ENCODE data around the gene NAPA.

The NAPA gene

DNA sequence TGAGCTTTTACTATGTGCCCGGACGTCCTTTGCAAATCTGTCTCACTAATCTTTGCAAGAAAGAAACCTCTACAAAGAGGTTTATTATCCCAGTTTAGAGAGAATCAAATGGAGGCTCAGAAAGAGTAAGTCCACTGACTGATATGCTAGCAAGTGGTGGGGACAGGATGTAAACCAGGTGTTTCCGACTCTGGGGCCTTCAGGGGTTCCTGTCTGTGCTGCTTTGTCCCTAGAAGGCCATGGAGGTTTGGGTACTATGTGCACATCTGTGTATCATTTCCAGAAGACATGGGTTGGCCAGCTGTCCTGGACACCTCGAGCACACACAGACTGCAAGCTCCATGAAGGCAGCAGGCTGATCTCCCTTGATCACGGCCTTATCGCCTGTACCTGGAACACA, 29.7 kb downstream of the NAPA start:
- no peak for DNase-seq

DNA sequence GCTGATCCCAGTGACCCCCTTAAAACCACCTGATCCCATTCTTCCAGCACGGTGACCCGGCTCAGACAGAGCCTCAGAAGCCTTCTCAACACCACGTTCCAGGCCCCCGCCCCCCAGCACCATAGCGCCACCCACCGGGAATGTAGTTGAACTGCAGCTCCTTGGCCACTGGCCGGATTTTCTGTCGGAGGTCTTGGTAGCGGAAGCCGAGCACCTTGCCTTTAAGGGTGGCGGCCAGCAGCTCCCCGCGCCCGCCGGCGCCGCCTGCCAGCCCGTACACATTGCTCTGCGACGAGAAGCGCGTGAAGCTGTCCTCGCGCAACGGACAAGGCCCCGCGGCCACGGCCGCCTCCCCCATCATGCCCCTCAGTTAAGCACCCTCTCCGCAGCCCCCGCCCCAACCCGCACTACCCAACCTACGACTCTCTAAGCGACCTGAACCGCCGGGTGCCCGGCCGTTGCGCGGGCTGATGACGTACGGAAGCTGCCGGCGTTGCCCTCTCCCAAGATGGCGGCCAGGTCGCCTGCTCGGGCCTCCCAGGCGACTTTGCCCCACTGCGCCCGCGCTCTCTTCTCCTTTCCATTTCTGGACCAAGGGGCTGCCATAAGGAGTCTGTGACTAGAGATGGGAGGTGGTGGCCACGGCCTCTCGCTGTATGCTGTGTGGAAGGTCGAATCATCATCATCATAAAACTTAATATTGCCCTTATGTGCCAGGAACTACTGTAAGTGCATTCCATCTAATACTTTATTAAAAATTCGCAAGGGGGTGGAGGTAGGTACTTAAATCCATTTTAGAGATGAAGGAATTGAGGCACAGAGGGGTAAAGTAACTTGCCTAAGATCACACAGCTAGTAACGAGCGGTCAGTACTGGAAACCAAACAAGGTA, 30.8 kb downstream of the NAPA start, which contains the start of gene KPTN:
TSS of gene KPTN (minus strand) at position 420 of the 891 bp plus-strand sequence. CDS start at position 361, 59 bp downstream.
- DNase-seq: peak; percentile 94

DNA sequence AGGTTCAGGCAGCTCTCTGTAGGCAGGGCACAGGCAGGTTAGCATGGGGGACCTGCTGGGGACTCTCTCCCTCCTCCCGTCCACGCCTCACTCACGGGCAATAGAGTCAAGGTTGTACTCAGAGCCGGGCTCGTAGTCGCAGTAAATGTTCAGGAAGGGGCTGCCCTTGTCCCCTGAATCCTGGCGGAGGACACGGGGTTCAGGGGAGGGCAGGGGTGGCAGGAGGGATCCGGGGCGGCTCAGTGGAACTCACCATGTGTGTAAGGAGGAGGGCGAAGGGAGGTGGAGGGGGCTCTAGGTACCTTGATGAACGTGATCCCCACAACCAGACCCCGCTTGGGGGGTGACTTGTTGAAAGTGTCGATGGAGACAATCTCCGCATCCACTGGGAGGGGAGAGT, 31.7 kb downstream of the NAPA start:
- no peak for DNase-seq

DNA sequence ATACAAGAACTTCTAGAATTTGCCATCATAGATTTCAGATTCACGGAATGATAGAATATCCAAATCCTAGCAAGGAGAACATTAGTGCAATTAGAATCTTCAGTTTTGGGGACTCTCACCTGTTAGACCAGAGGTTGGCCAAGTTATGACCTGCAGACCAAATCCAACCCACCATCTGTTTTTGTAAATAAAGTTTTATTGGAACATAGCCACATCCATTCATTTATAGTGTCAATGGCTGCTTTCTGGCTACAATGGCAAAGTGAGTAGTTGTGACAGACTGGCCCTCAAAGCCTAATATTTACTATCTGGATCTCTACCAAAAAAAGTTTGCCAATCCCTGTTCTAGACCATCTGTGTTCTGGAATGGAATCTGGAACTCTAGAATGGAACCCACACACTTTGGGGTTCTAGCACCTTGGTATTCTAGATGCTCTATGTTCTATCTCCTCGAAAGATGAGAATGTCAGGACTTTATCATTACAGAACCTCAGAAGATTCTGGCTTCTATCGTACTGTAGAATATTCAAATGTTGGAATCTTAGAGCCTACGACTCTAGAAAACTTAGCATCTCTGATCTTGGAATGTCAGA, 33.3 kb downstream of the NAPA start:
- DNase-seq: no peak

DNA sequence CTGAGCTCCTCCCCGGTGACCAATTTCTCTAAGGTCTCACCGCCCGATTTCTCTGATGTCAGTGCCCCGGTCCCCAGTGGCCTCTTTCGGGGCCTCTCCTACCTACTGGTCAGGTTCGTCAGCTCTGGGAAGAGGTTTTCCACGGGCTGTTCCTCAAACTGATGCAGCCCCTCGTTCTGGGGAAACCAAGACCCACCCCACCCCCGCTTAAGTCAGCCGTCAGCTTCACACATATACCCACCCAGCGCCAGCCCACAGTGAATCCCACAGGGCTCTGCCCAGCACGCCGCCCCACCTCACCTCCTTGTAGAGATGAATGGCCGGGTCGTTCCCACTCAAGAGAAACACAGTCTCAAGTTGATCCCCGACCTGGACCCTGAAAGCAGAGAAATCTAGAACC, 34.2 kb downstream of the NAPA start:
- no peak for DNase-seq

DNA sequence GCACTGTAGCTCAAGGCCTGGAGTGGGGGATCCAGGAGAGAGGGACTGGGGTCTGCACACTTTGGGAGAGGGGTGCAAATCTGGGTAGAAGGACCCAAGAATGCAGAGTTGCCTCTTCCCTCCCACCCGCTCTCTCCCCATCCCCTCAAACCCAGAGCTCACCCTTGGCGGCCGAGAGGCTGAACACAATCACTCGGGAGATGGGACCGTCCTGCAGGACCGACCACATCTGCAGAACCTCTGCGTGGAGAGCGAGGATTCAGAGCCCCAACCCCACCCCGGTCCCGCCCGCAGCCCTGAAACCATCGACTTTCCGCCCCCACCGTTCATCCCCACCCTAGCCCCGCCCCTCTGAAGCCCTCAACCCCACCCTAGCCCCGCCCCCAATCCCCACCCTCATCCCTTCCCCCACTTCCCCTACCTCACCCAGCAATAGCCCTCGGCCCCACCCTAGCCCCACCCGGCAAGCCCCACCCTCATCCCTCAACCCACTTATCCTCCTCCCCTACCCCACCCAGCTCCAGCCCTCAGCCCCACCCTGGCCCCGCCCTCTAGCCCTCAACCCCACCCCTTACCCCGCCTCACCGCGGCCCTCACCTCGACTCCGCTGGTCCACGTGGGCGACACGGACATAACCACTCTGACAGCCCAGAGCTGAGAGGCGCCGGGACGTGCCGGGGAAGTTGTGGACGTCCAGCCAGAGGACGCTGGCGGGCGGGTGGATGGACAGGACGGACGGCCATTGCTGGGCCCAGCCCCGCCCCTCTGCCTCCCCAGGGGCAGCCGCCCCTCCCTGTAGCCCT, 35.0 kb downstream of the NAPA start:
- no peak for DNase-seq

DNA sequence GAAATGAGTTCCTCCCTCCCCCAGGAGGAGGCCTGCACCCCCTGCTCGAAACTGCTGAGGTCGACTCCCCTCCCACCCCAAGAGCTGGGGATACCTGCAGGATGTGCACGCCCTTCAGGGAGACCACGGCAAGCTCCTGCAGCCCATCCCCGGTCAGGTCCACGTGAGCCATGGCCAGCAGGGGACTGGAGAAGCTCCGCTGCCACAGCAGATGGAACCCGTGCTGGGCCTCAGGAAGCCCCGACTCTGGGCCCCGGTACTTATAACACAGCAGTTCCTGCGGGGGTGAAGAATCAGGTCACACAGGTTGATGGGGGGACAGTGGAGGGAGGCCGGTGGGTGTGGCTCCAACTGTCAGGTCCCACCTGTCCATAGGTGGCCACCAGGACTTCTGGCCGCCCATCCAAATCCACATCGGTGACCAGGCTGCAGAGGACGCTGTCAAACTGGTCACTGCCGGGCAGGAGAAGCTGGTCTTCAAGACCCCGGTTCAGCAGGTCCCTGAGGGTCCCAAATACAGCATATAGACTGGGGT, 38.4 kb downstream of the NAPA start:
- DNase-seq: no peak

DNA sequence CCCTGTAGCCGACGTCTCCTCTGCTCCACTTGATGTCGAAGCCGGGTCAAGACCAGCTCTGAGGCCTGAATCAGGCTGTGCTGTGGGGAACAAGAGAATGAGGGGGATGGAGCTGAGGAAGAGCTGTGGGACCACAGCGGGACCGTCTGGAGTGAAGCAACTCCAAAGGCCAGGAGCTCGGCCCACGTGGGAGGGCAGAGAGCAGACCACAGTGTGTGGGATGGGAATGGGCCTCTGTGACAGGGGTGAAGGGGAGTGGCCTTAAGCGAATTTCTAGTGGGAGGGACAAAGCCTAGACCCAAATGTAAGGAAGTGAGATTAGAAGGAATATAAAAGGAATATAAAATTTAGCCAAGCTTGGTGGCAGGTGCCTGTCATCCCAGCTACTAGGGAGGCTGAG, 39.4 kb downstream of the NAPA start:
- no peak for DNase-seq

DNA sequence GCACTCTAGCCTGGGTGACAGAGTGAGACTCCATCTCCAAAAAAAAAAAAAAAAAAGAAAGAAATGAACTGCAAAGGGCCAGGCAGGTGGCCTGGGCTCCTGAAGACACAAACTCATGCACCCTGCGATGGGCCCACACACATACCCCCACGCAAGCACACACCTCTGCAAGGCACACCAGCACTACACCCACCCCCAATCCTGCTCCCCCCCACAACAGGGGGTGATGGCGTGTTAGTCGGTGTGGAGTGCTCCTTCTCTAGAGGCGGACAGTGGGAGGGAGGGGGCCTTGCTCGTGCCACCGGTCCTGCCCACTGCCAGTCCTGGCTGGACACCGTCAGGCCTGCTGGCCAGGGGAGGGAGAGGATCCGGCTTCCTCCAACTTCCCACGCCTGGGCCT, 41.5 kb downstream of the NAPA start:
- no peak for DNase-seq

DNA sequence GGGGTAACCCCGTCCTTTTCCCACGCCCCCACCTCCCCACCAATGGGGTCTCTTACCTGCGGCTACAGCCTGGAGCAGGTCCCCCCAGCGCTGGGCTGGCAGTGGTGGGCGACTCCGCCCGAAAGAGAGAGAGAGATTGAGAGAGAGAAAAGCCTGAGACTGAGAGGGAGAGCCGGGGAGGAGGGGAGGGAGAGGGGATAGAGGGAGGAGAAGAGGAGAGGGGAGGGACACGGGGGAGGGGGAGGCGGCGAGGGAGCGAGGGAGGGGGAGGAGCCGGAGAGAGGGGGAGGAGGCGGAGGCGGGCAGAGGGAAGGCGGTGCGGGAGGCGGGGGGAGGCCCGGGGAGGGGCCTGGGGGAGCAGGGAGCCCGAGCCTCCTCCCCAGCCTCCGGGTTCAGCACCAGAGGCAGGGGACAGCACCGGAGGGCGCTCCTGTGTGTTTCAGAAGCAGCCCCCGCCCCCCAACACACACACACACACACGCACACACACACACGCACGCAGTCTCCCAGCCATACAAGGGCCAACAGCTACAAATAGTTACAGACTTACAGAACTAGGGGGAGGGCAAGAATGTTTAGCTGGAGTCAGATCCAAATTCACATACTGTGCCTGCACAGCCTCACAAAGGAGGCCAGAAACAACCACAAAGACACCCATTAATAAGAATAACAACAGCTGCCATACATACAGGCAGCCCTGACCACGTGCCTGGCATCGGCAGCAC, 43.0 kb downstream of the NAPA start, which contains the start of gene SLC8A2:
TSS of gene SLC8A2 (minus strand) at position 161 of the 725 bp plus-strand sequence. CDS start 5,490 bp downstream, outside the sequence.
- peak; percentile 61 for DNase-seq

DNA sequence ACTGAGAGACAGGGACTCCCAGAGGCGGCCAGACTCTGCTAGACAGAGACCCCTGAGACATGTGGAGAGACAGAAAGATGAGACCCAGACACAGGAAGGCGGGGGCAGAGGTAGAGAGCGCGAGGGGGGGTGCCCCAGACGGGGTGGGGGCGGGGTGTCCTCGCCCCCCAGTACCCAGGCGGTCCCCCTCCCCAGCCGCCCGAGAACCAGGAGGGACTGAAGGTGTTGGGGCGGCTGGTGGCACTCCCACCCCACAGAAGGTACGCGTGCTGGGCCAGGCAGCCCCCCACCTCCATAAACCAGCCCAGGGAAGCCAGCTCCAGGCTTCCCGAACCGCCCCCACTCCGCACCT, 43.5 kb downstream of the NAPA start:
- no peak for DNase-seq

DNA sequence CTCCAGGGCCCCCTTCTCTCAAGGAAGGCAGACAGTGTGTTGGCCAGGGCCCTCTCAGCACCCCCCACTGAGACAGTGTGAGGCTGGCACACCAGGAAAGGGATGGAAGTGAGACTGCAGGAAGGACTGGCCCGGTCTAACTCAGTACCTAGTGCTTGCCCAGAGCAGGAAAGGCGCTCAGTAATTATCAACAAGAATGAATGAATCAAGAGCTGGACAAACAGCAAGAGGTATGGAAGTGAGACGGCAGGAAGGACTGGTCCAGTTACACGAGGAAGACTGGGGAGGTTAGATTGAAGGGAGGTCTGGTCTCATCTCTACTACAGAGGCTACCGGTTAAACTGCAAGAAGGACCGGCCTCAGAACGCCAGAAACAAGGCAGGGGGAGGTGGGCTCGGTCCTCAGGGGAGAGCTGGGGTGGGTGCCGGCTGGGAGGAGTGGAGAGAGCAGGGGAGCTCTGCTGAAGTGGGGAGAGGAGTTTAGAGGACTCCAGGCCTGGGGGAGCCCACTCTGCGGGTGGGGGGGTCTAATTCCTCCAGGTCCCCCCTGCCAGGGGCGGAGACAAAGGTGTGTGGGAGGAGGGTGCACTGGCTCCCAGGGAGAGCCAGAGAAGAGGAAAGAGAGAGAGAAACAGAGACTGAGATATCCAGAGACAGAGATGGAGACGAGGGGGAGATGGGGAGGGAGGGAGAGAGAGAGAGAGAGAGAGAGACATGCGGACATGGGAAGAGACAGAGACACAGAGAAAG, 44.2 kb downstream of the NAPA start:
- DNase-seq: no peak

DNA sequence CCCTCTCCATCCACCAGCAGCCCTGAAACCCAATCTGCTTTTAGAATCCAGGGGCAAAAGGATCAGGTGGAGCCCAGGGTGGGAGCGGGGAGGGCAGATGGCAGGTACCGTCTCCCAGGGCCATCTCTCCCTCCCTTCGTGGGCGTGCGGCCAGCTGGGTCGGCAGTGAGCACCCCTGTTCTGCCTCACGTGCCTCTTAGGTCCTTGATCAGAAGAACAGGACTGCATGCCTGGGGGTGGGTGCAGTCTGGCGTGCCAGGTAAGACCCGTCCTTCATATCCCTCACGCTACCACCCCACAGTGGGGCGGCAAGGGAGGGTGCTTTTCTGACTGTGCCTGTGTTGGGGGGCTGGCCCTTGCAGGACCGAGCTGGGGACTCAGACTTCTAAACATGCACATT, 45.1 kb downstream of the NAPA start:
- DNase-seq: no peak

DNA sequence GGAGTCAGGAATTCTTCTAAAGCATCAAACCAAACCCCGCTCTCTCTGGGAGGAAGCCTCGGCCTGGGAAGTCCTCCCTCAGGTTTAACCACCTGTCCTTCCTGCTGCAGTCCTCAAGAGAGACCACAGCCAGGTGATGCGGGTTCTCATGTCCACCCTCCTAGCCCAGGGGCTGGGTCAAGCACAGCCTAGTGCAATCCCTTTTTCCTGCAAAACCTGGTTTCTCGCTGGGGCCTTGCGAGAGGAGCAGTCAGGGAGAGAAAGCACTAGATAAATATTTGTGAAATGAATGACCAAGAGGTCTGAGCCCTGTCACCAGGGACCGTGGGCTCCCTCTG, 45.5 kb downstream of the NAPA start:
- no peak for DNase-seq

DNA sequence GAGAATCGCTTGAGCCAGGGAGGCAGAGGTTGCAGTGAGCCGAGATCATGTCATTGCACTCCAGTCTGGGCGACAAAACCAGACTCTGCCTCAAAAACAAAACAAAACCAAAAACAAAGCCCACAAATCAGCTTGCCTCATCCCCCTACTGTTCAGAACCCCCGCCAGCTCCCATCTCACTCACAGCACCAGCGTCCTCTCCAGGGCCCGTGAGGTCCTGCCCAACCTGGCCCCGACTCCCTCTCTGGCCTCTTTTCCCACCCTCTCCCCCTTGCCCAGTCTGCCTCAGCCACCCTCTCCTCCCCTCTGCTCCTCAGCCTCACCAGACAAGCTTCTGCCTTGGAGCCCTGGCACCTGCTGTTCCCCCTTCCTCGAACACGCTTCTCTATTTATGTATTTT, 46.9 kb downstream of the NAPA start:
- DNase-seq: no peak

DNA sequence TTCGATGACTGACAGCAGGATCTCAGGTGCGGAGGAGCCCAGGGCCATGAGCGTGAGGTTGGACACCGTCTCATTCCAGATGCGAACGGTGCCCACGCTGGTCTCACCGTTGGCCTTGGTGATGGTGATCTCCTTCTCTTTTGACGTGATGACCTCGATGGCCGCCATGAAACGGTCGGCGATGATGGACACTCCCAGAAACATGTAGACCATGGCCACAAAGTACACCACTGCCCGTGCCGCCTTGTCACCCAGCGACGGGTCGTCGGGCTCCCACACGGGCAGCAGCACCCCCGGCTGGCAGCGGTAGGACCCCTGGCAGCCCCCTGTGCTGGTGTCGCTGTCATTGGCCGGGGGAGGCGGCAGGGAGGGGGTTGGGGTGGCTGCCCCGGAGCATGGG, 48.9 kb downstream of the NAPA start:
- DNase-seq: no peak

DNA sequence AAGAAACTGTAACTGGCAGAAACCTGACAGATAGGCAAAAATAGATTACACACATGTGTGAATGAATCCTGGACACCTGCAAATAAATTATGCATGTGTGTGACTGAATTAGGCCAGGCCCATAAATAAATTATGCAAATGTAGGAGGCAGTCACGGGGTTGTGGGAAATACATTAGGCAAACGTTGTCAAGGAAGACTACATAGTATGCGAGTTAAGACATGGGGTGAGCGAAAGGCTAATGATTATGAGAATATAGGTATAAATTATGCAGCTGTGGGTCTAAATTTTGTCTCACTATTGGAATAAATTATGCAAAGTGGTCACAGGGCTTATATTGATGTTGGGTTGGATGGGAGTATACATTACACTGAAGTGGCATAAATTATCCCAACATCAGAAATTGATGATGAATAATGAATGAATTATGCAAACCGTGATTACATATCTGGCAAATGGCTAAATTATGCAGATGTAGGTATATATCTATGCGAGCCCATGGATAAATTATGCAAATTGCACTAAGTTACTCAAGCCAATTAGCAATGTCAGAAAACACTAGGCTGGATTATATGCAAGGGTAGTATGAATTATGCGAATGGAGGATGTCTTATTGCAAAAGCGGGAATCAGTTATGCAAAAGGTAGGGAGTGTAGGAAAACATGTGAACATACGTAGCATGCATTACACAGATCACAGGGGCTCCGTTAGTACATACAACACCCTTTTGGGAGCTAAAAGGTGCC, 50.0 kb downstream of the NAPA start:
- DNase-seq: no peak

DNA sequence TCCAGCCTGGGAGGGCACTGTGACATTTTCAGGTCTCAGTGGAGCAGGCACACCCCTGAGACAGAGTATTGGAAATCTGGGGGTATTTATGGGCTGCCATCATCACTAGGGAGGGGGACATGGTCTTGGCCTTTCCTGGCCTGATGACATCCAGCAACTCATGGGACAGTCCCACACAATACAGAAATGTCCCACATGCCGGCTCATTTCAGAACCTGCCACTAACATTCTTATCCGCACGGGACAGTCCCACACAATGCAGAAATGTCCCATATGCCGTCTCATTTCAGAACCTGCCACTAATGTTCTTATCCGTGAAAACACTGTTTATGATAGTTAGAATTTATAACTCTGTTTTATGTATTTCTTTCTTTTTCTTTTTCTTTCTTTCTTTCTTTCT, 53.0 kb downstream of the NAPA start:
- no peak for DNase-seq

DNA sequence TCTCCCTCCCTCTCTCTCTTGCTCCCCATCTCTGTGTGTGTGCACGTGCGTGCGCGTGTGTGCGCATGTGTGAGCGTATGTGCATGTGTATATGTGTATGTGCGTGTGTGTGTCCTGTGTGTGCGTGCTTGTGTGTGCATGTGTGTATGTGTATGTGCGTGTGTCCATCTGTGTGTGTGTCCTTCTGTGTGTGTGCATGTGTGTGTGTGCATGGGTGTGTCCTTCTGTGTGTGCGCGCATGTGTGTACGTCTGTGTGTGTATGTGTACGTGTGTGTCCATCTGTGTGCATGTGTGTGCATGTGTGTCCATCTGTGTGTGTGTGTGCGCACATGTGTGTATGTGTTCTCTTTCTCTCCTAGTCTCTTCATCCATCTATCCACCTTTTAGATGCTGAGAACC, 55.4 kb downstream of the NAPA start:
- no peak for DNase-seq

DNA sequence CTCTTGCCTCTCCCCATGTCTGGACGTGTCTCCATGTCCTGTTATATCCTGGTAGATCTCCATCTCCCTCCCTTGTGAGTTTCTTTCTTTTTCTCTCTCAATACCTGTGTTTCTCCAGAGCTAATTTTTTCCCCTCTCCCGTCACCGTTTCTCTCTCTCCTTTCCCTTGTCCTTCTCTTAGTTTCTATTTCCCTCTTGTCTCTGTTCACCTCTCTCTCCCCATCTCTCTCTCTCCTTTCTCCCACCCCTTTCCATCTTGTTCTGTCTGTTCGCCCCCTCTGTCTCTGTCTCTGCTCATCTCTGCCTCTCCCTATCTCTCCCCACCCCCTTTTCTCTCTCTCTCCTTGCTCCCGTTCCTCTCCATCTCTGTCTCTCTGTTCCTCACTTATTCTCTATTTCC, 56.2 kb downstream of the NAPA start:
- DNase-seq: no peak

DNA sequence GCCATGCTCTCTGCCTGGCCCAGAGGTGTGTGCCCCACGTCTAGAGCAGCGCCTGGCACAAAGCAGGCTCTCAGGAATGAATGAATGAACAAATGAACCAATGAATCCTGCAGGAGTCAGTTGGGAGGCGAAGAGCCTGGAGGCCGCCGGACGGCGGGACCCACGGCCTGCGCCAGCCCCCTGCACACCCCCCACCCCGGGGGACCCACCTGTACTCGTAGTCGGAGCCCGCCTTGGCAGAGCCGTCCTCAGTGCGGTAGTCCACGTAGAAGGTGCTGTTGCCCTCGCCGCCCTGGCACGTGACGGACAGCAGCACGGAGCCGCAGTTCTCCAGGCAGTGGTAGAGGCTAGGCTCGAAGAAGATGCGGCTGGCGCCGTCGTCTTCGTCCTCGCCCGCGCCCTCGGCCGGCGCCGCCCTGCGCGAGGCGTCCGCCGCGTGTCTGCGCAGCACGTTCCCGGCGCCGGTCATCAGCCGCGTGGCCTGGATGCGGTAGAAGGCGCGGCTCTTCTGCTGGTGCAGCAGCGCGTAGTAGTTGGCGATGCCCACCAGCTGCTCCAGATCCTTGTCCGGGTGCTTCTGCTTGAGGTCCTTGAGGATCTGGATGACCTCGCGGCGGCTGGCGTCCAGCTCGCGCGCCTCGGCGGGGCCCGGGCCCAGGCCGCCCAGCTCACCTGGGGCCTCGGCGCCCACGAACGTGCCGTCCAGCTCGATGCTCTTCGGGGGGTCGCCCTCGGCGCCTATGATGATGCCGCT, 58.0 kb downstream of the NAPA start:
- DNase-seq: no peak

Measured in stimulated activated CD8-positive, alpha-beta memory T cell treated with anti-CD3 and anti-CD28 coated beads, Interleukin-4, amount 100 ng/mL, for 48 hours (primary cell).